AG09319 (cell line): ENCODE results near the gene OSBPL8.

ENCODE experiments used
- DNase-seq: peaks from one replicate; pipeline ENCODE4 v3.0.0-alpha.2; 2010; ENCODE audit warnings: low read depth; ENCODE audit errors: extremely low read depth
- TF ChIP-seq, protein P1 (sequence below): IDR thresholded peaks from 2 replicates; pipeline ENCODE4 v1.5.1; 2011; ENCODE audit warnings: low read depth, mild to moderate bottlenecking, inconsistent platforms, low read length, moderate library complexity

OSBPL8 gene

DNA sequence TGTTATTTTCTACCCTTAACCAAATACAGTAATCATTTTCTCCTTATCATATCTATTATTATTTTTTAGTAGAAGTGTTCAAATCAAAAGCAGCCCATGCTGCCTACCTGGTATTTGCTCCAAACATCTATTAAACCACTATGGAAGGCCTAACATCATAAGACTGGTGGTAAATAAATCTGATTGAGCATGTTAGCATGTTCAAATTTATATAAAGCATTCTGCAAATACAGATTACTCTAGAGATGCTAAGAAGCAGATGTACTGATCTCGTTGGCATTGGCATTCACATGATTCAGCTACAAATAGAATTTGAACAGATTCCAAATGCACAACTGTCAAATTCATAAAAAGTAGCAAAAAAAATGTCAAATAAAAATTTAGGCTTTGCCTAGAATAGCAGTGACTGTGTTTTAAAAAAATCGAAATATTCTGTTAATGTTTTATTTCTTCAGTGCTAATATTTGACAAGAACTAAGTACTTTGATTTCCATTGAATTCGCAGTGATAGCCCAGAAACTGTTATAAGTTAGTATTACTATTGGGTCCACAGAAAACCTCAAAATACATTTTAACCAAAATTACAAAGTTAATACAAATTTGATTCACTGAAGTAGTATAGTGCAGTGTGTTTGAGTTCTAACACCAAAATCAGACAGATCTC, 9.4 kb upstream of the OSBPL8 start:
- no peak for DNase-seq
- TF ChIP-seq, protein P1, sequence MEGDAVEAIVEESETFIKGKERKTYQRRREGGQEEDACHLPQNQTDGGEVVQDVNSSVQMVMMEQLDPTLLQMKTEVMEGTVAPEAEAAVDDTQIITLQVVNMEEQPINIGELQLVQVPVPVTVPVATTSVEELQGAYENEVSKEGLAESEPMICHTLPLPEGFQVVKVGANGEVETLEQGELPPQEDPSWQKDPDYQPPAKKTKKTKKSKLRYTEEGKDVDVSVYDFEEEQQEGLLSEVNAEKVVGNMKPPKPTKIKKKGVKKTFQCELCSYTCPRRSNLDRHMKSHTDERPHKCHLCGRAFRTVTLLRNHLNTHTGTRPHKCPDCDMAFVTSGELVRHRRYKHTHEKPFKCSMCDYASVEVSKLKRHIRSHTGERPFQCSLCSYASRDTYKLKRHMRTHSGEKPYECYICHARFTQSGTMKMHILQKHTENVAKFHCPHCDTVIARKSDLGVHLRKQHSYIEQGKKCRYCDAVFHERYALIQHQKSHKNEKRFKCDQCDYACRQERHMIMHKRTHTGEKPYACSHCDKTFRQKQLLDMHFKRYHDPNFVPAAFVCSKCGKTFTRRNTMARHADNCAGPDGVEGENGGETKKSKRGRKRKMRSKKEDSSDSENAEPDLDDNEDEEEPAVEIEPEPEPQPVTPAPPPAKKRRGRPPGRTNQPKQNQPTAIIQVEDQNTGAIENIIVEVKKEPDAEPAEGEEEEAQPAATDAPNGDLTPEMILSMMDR = no peak

DNA sequence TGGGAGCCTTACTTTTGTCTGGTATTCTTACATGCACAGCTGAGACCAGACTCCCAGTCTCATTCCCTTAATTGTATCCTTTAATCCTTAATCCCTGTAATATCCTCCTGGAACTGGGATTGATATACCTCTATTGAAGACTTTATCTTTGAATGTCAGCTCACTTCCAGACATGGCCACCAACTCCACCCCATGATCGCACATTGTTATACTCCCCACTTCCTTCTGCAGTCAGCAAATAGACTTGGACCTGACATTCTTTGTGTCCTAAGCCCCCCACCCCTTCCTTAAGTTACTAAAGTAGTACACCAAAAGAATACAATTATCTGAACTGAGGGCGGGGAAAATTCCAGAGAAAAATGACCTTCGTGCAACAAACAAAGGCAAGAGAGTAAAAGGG, 8.6 kb upstream of the OSBPL8 start:
- TF ChIP-seq, protein P1 = no peak
- DNase-seq = no peak

DNA sequence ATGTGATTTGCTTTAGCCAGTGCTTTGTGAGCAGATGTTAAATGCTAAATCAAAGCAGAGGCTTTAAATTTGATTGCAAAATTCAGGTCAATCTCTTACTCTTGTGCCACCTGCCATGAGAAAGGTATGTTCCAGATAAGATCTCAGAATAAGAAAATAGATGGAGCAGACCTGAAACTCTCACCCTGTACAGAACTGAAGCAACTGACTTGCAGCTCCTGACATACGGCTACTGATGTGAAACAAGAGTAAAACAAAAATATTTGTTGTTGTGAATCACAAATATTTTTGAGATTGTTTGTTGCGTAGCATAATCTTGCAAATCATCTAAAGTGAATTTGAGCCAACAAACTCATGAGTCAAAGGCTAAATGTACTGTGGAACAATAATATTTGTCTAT, 3.5 kb upstream of the OSBPL8 start:
- no peak for DNase-seq

GRCh38 chr12:76562130-76562529, 2.6 kb upstream of the OSBPL8 start:
- TF ChIP-seq, protein P1 = no peak
- no peak for DNase-seq

More for the DNA sequence above, 3.5 kb upstream of the OSBPL8 start:
- TF ChIP-seq, protein P1 = no peak

GRCh38 chr12:76560086-76560491, 518 bp upstream of the OSBPL8 start:
- TF ChIP-seq, protein P1 = no peak
- DNase-seq = no peak

DNA sequence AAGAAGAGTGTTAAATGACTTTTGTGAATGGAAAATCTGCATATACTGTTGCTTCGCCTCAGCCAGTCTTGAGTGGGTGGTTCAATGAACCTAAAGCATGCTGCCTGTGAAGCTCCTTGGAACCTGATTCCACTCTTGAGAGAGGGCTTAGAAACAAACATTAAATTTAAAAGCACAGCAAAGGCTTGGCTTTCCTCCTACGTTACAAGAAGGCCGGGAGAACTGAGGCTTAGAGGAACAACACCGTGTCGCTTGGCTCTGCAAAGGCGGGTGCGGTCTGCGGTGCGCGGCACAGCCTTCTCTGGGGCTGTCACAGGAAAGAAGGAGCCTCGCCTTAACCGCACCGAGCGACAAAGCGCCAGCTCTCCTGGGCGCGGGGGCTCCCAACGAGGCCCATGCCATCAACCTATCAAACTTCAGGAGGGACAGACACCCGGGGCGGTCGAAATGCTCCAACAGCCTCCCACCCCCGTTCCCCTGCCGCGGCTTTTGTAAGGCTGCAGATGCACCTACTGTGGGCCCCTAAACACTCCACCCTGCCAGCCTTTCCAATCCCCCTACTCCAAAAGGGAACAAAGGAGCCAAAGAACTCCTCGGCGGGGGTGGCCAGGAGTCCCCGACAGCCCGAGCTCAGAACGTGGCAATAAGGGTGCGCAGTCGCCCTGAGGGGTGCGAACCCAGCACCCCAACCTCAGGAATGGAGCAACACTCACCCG, 729 bp downstream of the OSBPL8 start:
- no peak for DNase-seq

GRCh38 chr12:76556368-76556767, 3.2 kb downstream of the OSBPL8 start:
- no peak for DNase-seq
- TF ChIP-seq, protein P1 = no peak

More for the DNA sequence above, 729 bp downstream of the OSBPL8 start:
- TF ChIP-seq, protein P1 = no peak
